K562 (cell line): ENCODE results near the gene CLEC3B. TPM values are rescaled to one million over a fixed set of nuclear protein-coding genes. Genes with fewer than 3 reads are reported as not detected.

ENCODE experiments used
- ATF3 ChIP-seq, 2 experiments: fragments of 450-650 bp in 1 of 2; sonication (generic) in 1 of 2; formaldehyde crosslinking in 1 of 2; IDR thresholded peaks in 1 of 2; conservative IDR thresholded peaks in 1 of 2; 2 replicates each; pipeline versions ENCODE4 v1.6.1 to v1.8.1; 2016 to 2023; ENCODE audit warnings: mild to moderate bottlenecking in 2 of 2, moderate library complexity in 2 of 2, inconsistent platforms in 1 of 2, missing genetic modification reagents in 1 of 2
- BACH1 ChIP-seq: fragments of 200-800 bp; sonication (Bioruptor generic); IDR thresholded peaks from 2 replicates; pipeline ENCODE4 v1.6.1; 2016; ENCODE audit warnings: missing genetic modification characterization, missing compliant biosample characterization
- CAMTA2 ChIP-seq: fragments of 250-450 bp; sonication (Bioruptor Pico); conservative IDR thresholded peaks from 2 replicates; pipeline ENCODE4 v1.5.1; 2022
- E2F1 ChIP-seq: sonication (generic); formaldehyde crosslinking; IDR thresholded peaks from 2 replicates; pipeline ENCODE4 v1.8.1; 2023; ENCODE audit warnings: mild to moderate bottlenecking, missing genetic modification reagents, moderate library complexity
- ESRRA ChIP-seq: fragments of 450-650 bp; IDR thresholded peaks from 2 replicates; pipeline ENCODE4 v1.6.1; 2014; ENCODE audit warnings: low read depth, mild to moderate bottlenecking, moderate library complexity, borderline replicate concordance
- FOXO4 ChIP-seq: fragments of 450-650 bp; formaldehyde crosslinking; IDR thresholded peaks from 2 replicates; pipeline ENCODE4 v1.4.0; 2020; ENCODE audit warnings: mild to moderate bottlenecking, moderate library complexity
- GATA2 ChIP-seq: sonication (generic); formaldehyde crosslinking; IDR thresholded peaks from 2 replicates; pipeline ENCODE4 v1.4.0; 2020; ENCODE audit warnings: mild to moderate bottlenecking, missing genetic modification reagents
- HMG20B ChIP-seq: fragments of 250-450 bp; sonication (Bioruptor Pico); IDR thresholded peaks from 2 replicates; pipeline ENCODE4 v1.5.0; 2021; ENCODE audit warnings: mild to moderate bottlenecking
- KLF6 ChIP-seq: fragments of 250-450 bp; sonication (Bioruptor Pico); IDR thresholded peaks from 2 replicates; pipeline ENCODE4 v1.4.0; 2020; ENCODE audit warnings: mild to moderate bottlenecking, moderate library complexity, borderline replicate concordance
- MAFG ChIP-seq: fragments of 450-650 bp; conservative IDR thresholded peaks from 2 replicates; pipeline ENCODE4 v1.6.1; 2016; ENCODE audit warnings: missing genetic modification characterization, missing compliant biosample characterization
- SPI1 ChIP-seq: IDR thresholded peaks from 2 replicates; pipeline ENCODE4 v1.6.1; 2011; ENCODE audit warnings: low read depth, low read length, control low read depth, borderline replicate concordance
- TAF1 ChIP-seq: IDR thresholded peaks from 2 replicates; pipeline ENCODE4 v1.6.1; 2011; ENCODE audit warnings: mild to moderate bottlenecking, low read length, moderate library complexity; ENCODE audit not compliant: insufficient read depth, control insufficient read depth, severe bottlenecking; ENCODE audit errors: extremely low read depth
- ZBTB26 ChIP-seq: fragments of 450-650 bp; formaldehyde crosslinking; IDR thresholded peaks from 2 replicates; pipeline ENCODE4 v1.4.0; 2022; ENCODE audit warnings: missing genetic modification characterization
- ZNF174 ChIP-seq: fragments of 250-450 bp; sonication (Bioruptor Pico); IDR thresholded peaks from 2 replicates; pipeline ENCODE4 v1.4.0; 2020; ENCODE audit warnings: mild to moderate bottlenecking
- ZNF263 ChIP-seq: sonication (generic); formaldehyde crosslinking; IDR thresholded peaks from 2 replicates; pipeline ENCODE4 v1.8.0; 2022; ENCODE audit warnings: mild to moderate bottlenecking, missing genetic modification reagents, borderline replicate concordance
- ZNF586 ChIP-seq: fragments of 450-650 bp; formaldehyde crosslinking; conservative IDR thresholded peaks from 2 replicates; pipeline ENCODE4 v1.4.0; 2020; ENCODE audit warnings: mild to moderate bottlenecking, moderate library complexity
- ZNF589 ChIP-seq: fragments of 200-800 bp; sonication (Bioruptor generic); IDR thresholded peaks from 2 replicates; pipeline ENCODE4 v1.6.1; 2016; ENCODE audit warnings: low read depth, missing genetic modification characterization, missing compliant biosample characterization
- ZNF592 ChIP-seq: fragments of 450-650 bp; IDR thresholded peaks from 2 replicates; pipeline ENCODE4 v1.6.1; 2017; ENCODE audit warnings: antibody characterized with exemption, mild to moderate bottlenecking
- polyA plus RNA-seq, 8 experiments: library from polyadenylated mRNA; depleted of rRNA in 4 of 8; stranded (reverse) in 5 of 8; unstranded in 3 of 8; fragments of >200 nt; fragmentation: Nextera tagmentation in 2 of 8; fragmentation: Illumina TruSeq in 1 of 8; extraction: Ambion mirVana in 2 of 8; extraction: Trizol in 1 of 8; gene quantifications; 2 replicates each; pipeline versions ENCODE4 v1.2.1 to v1.2.3, GENCODE V29; 2011 to 2014; ENCODE audit warnings: inconsistent platforms in 1 of 8, missing spikeins in 1 of 8
- total RNA-seq, 7 experiments: library from RNA; depleted of rRNA in 6 of 7; stranded (reverse); fragments of >200 nt in 6 of 7; fragmentation: Illumina TruSeq in 2 of 7; extraction: Trizol in 2 of 7; gene quantifications; 2 replicates each; pipeline versions ENCODE4 v1.2.1 to v1.2.3, GENCODE V29; 2011 to 2021; ENCODE audit warnings: low replicate concordance in 1 of 7

Gene CLEC3B
- total and polyA plus RNA-seq, 9 of the 15 experiments (the other 6 are each of a cell fraction or from before 2014, with no cell fraction given): not detected

GRCh38 chr3:45037720-45038455, 11.8 kb downstream of the CLEC3B start (continued):
- TF ChIP-seq ATF3 (IDR thresholded peaks at IDR 0.05) (no peak), ATF3 (CRISPR knock-in tag; conservative IDR thresholded peaks at IDR 0.05) (peak; percentile 63; the same call in 1 of the 2 replicates), E2F1 (CRISPR knock-in tag) (peak; percentile 81; the same call in 1 of the 2 replicates), TAF1 (no peak), MAFG (tag) (no peak), ZBTB26 (0 out of 2 replicates have a peak, but pooled peaks have one; percentile 24), FOXO4 (CRISPR knock-in tag) (no peak), GATA2 (peak; percentile 5; the same call in 1 of the 2 replicates), SPI1 (no peak), HMG20B (no peak), BACH1 (tag) (no peak), ZNF592 (peak; percentile 79), ZNF589 (no peak), ZNF586 (CRISPR knock-in tag) (no peak), KLF6 (CRISPR knock-in tag) (no peak), CAMTA2 (CRISPR knock-in tag) (no peak), ESRRA (peak; percentile 39; the same call in 1 of the 2 replicates), ZNF174 (CRISPR knock-in tag) (no peak), ZNF263 (peak; percentile 17; the same call in 1 of the 2 replicates)
